Measurements from ENCODE around the gene IGBP1. TPM values are rescaled to one million over a fixed set of nuclear protein-coding genes. Genes with fewer than 3 reads are reported as not detected.
"Not testable (repeated sequence)": the region's sequence is repeated elsewhere in the genome, so short reads cannot be mapped to it uniquely, and the experiment has no call there.

Gene IGBP1
- total and polyA plus RNA-seq, 5 donors = 42.9 to 71.5 (median 50.9) TPM

DNA sequence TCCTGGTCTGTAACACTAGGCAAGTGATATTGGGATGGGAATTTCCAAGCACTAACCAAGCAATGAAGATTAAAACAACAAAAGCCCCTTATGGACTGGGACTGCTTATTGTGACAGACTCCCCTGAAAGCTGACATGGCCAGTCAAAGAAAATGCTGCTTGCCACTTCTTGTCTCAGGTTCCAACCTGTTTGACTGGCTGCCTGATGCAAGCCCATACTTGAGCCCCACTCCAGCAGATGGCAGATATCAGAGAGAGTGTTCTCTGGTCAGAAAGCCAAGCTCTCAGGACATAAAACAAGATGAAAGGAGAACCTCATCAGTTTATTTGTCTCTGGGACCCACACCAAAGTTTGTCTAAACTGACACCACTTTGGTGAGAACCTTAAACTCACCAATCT, 15.5 kb upstream of the IGBP1 start:
- Histone ChIP-seq H3K27ac (ENCODE audit: low read length) (no peak overlapping the region), H3K27me3 (ENCODE audit: control insufficient read depth, insufficient read depth) (no peaks in the 10 kb centered on the region), H3K4me1 (ENCODE audit: control insufficient read depth, insufficient read depth, low read length) (no peaks in the 10 kb centered on the region), H3K4me3 (ENCODE audit: low read length) (no peak overlapping the region), H3K9me3 (ENCODE audit: control insufficient read depth, low read length) (no peaks in the 10 kb centered on the region)
- ATAC-seq = no peak
- intact Hi-C loops (cut with DNase I) = no loop called here
- no peak for DNase-seq

DNA sequence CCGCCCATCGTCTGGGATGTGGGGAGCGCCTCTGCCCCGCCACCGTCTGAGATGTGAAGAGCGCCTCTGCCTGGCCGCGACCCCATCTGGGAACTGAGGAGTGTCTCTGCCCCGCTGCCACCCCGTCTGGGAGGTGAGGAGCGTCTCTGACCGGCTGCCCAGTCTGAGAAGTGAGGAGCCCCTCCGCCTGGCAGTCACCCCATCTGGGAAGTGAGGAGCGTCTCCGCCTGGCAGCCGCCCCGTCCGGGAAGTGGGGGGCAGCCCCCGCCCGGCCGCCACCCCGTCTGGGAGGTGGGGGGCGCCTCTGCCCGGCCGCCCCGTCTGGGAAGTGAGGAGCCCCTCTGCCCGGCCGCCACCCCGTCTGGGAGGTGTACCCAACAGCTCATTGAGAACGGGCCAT, 10.2 kb upstream of the IGBP1 start:
- peak in 1 of 3 donors; percentile 56 for DNase-seq
- H3K4me3 ChIP-seq (ENCODE audit: low read length); H3K4me1 ChIP-seq (ENCODE audit: control insufficient read depth, insufficient read depth, low read length); H3K27ac ChIP-seq (ENCODE audit: low read length); ATAC-seq; H3K27me3 ChIP-seq (ENCODE audit: control insufficient read depth, insufficient read depth); H3K9me3 ChIP-seq (ENCODE audit: control insufficient read depth, low read length); intact Hi-C loops (cut with DNase I): not testable (repeated sequence)
- WGBS = 93% methylated on average over 23 of the region's 30 CpGs

DNA sequence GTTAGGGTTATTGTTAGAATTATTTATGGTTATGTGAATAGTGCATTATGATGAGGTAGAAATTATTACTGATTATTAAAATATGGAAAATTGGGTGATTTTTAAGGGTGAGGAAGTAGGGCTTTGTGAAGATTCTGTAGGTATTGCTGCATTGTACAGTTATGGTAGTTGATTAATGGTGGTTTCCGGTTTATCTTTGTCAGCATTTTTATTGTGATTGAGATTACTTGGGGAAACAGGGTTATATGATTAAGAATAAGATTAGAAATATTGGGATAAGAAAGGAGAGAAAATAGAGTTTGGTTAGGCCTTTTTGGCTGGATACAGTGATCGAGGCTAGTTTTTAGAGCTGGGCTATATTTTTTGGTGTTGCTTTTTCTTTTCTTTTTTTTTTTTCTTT, 8.6 kb upstream of the IGBP1 start:
- DNase-seq = no peak
- no peak overlapping the region for H3K27ac ChIP-seq (ENCODE audit: low read length)
- intact Hi-C loops (cut with DNase I) = no loop called here
- H3K9me3 ChIP-seq (ENCODE audit: control insufficient read depth, low read length) = no peaks in the 10 kb centered on the region
- no peaks in the 10 kb centered on the region for H3K4me1 ChIP-seq (ENCODE audit: control insufficient read depth, insufficient read depth, low read length)
- H3K4me3 ChIP-seq (ENCODE audit: low read length) = no peak overlapping the region
- no peak for ATAC-seq
- WGBS = 95% methylated on average over 2 of the region's 2 CpGs
- H3K27me3 ChIP-seq (ENCODE audit: control insufficient read depth, insufficient read depth) = no peaks in the 10 kb centered on the region

DNA sequence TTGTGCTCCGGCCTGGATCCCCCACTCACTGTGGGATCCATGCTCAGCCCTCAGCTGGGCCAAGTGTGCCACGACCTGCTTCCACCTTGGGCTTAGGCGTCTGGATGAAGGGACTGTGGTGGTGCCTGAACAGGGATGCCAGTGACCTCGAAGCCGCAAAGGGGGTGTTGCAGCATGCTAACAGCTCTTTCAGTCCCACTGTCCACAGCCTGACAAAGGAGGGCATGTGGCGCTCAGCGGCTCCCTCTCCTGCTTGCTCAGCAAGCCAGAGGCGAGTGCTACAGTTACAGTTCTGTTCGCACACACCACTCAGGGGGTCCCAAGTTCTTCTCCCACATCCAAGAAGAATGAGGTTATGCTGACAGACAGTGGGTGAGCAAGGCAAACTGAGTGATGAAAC, 5.2 kb upstream of the IGBP1 start:
- Histone ChIP-seq H3K4me3 (ENCODE audit: low read length) (no peak overlapping the region), H3K9me3 (ENCODE audit: control insufficient read depth, low read length) (no peaks in the 10 kb centered on the region), H3K4me1 (ENCODE audit: control insufficient read depth, insufficient read depth, low read length) (no peaks in the 10 kb centered on the region), H3K27me3 (ENCODE audit: control insufficient read depth, insufficient read depth) (no peaks in the 10 kb centered on the region), H3K27ac (ENCODE audit: low read length) (no peak overlapping the region)
- whole genome bisulfite sequencing = 75% methylated on average over 9 of the region's 9 CpGs
- intact Hi-C loops (cut with DNase I) = no loop called here
- DNase-seq (no peak), ATAC-seq (no peak)

DNA sequence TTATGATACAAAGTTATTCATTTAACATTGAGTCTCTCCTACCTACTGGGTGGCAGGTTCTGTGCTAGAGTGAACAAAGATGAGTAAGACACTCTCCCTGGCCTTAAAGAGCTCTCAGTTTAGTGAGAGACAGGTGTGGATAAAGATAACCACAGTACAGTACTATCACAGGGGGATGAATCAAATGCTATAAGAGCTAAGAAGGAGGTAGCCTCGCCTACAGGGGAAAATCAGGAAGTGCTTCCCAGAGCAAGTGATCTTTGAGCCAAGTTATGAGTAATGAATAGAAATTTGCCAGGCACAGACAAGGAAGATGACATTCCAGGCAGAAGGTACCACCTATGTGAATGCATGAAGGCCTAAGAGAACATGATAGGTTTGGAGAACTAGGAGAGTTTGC, 3.4 kb upstream of the IGBP1 start:
- no peak overlapping the region for H3K4me3 ChIP-seq (ENCODE audit: low read length)
- H3K9me3 ChIP-seq (ENCODE audit: control insufficient read depth, low read length) = no peaks in the 10 kb centered on the region
- ATAC-seq = no peak
- 25% methylated on average over 1 of the region's 1 CpG for WGBS
- no peak overlapping the region for H3K27ac ChIP-seq (ENCODE audit: low read length)
- no peaks in the 10 kb centered on the region for H3K27me3 ChIP-seq (ENCODE audit: control insufficient read depth, insufficient read depth)
- no peak for DNase-seq
- H3K4me1 ChIP-seq (ENCODE audit: control insufficient read depth, insufficient read depth, low read length) = no peaks in the 10 kb centered on the region
- intact Hi-C loops (cut with DNase I) = no loop called here

DNA sequence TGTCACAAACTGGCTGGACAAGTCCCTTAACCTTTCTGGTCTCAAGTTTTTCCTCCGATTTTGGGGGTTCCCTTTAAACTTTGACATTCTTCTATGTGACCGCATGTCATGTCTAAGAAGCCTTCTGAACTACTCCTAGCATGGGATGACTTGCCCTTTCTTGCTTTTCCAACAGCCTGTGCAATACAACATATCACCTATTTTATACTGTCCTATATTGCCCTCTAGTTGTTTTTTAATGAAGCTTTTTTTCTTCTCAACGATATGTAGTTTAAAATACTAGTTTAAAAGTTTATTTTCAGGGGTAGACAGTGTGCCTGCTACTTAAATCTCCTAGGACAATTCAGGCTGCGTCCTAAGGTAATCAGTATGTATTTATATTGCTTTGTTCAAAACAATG, 1.0 kb upstream of the IGBP1 start:
- H3K9me3 ChIP-seq (ENCODE audit: control insufficient read depth, low read length) = no peaks in the 10 kb centered on the region
- no peak overlapping the region for H3K4me3 ChIP-seq (ENCODE audit: low read length)
- intact Hi-C loops (cut with DNase I) = no loop called here
- no peaks in the 10 kb centered on the region for H3K4me1 ChIP-seq (ENCODE audit: control insufficient read depth, insufficient read depth, low read length)
- no peaks in the 10 kb centered on the region for H3K27me3 ChIP-seq (ENCODE audit: control insufficient read depth, insufficient read depth)
- ATAC-seq = no peak
- WGBS = 49% methylated on average over 4 of the region's 4 CpGs
- DNase-seq = no peak
- H3K27ac ChIP-seq (ENCODE audit: low read length) = no peak overlapping the region

DNA sequence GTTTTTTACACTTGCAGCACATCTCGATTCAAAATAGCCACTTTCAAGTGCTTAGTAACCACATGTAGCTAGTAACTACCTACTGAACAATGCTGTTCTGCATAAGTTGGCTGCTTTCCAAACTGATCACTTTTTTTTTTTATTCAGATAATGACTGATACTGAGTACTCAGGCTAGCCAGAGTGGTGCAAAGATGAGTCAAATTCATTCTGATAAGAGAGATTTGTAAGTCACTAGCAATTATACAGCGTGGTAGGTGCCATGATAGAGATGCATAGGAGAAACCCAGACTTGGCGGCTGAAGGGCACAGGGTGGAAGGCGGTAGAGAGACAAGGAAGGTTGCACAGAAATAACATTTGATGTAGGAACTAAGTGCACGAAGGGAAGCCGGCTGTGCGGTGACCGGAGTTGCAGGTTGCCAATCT, 357 bp upstream of the IGBP1 start:
- intact Hi-C loops (cut with DNase I) = no loop called here
- no peaks in the 10 kb centered on the region for H3K4me1 ChIP-seq (ENCODE audit: control insufficient read depth, insufficient read depth, low read length)
- H3K27me3 ChIP-seq (ENCODE audit: control insufficient read depth, insufficient read depth) = no peaks in the 10 kb centered on the region
- no peak for DNase-seq
- H3K4me3 ChIP-seq (ENCODE audit: low read length) = peak overlapping the region; percentile 82
- H3K27ac ChIP-seq (ENCODE audit: low read length) = peak overlapping the region; percentile 42
- WGBS = under 1% methylated on average over 8 of the region's 8 CpGs
- ATAC-seq = peak; percentile 3 to 11
- H3K9me3 ChIP-seq (ENCODE audit: control insufficient read depth, low read length) = no peaks in the 10 kb centered on the region

DNA sequence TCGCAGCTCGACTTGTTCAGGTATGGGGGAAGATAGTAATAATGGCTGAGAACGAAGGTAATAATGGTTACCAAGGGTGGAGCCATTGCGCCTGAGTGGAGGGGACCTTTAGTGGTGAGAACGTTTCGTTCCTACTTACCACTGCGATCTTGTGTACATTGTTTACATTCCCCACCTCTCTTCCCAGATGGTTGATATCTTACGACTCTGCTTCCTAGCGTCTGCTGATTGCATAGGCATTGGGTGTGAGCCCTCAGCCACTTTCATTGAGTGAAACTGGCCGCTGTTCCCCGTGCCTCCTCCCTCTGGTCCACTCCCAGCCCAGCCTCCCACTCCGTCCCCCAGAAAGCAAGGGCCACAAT, 850 bp downstream of the IGBP1 start:
- H3K4me3 ChIP-seq (ENCODE audit: low read length) = peak overlapping the region; percentile 82
- H3K4me1 ChIP-seq (ENCODE audit: control insufficient read depth, insufficient read depth, low read length) = no peaks in the 10 kb centered on the region
- ATAC-seq (peak in 1 of 2 donors; percentile 3), DNase-seq (no peak)
- H3K27ac ChIP-seq (ENCODE audit: low read length) = peak overlapping the region; percentile 54
- no peaks in the 10 kb centered on the region for H3K27me3 ChIP-seq (ENCODE audit: control insufficient read depth, insufficient read depth)
- no peaks in the 10 kb centered on the region for H3K9me3 ChIP-seq (ENCODE audit: control insufficient read depth, low read length)
- WGBS = 2% methylated on average over 12 of the region's 12 CpGs
- intact Hi-C loops (cut with DNase I) = no loop called here

DNA sequence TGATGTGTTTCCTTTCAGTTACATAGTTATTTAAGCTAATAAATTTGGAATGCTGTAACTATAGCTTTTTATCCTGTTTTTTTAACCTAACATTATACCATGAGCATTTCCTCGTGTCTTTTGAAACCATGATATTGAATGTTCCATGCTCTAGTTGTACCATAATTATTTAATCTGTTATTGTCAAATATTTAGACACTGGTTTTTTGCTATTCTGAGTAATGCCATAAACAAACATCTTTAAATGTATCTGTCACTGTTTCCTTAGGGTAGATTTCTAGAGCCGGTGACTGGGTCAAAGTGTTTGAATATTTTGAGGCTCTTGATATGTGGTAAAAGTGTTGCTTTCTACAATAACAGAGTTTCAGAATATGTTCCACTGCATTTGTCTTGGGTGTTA, 5.4 kb downstream of the IGBP1 start:
- H3K4me3 ChIP-seq (ENCODE audit: low read length) = no peak overlapping the region
- no peak for DNase-seq
- H3K4me1 ChIP-seq (ENCODE audit: control insufficient read depth, insufficient read depth, low read length) = no peaks in the 10 kb centered on the region
- H3K27me3 ChIP-seq (ENCODE audit: control insufficient read depth, insufficient read depth) = no peaks in the 10 kb centered on the region
- ATAC-seq = no peak
- no peaks in the 10 kb centered on the region for H3K9me3 ChIP-seq (ENCODE audit: control insufficient read depth, low read length)
- H3K27ac ChIP-seq (ENCODE audit: low read length) = no peak overlapping the region
- intact Hi-C loops (cut with DNase I) = no loop called here
- 88% methylated on average over 2 of the region's 2 CpGs for WGBS

DNA sequence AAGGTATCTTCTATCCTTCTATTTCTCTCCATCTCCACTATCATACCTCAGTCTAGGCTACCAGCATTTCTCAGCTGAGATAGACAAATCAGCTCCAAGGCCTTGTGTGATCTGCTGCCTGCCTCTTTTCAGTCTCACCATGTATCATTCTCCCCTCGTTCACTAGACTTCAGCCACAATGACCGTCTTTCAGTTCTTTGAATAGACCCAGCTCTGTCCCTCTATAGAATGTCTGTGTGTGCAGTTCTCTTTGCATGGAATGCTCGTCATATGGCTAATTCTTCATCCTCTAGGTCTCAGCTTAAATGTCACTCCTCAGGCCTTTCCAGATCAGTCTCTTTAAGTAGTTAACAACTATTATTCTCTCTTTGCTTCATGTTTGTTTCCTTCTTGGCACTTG, 6.5 kb downstream of the IGBP1 start:
- no peaks in the 10 kb centered on the region for H3K4me1 ChIP-seq (ENCODE audit: control insufficient read depth, insufficient read depth, low read length)
- DNase-seq (no peak), ATAC-seq (no peak)
- 80% methylated on average over 3 of the region's 3 CpGs for WGBS
- no peak overlapping the region for H3K4me3 ChIP-seq (ENCODE audit: low read length)
- no peak overlapping the region for H3K27ac ChIP-seq (ENCODE audit: low read length)
- no peaks in the 10 kb centered on the region for H3K9me3 ChIP-seq (ENCODE audit: control insufficient read depth, low read length)
- intact Hi-C loops (cut with DNase I) = no loop called here
- H3K27me3 ChIP-seq (ENCODE audit: control insufficient read depth, insufficient read depth) = no peaks in the 10 kb centered on the region

DNA sequence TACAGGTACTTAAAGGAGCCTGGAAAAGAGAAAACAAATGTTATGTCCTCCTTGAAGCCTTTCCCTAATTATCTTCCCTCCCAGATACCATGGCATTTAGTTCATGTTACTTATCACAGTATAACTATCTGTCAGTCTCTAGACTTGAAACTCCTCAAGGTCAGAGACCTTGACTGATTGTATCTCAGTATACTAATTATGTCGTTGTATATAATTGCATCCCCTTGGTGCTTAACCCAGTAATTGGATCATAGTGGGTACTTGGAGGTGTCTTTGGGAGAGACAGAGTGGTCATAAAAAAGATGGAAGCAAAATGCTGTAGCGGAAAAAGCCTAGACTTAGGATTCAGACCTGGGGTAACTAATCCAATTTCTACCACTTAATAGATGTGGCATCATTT, 8.1 kb downstream of the IGBP1 start:
- H3K4me3 ChIP-seq (ENCODE audit: low read length) = no peak overlapping the region
- ATAC-seq = no peak
- H3K27me3 ChIP-seq (ENCODE audit: control insufficient read depth, insufficient read depth) = no peaks in the 10 kb centered on the region
- intact Hi-C loops (cut with DNase I) = no loop called here
- H3K4me1 ChIP-seq (ENCODE audit: control insufficient read depth, insufficient read depth, low read length) = no peaks in the 10 kb centered on the region
- DNase-seq = no peak
- no peak overlapping the region for H3K27ac ChIP-seq (ENCODE audit: low read length)
- 91% methylated on average over 2 of the region's 2 CpGs for WGBS
- H3K9me3 ChIP-seq (ENCODE audit: control insufficient read depth, low read length) = no peaks in the 10 kb centered on the region

All from right cardiac atrium (tissue), 5 donors.